Neural cell (in vitro differentiated cells): ENCODE results near the gene CARD9. TPM values are rescaled to one million over a fixed set of nuclear protein-coding genes. Genes with fewer than 3 reads are reported as not detected.

Experiments used
- H2AFZ ChIP-seq: fragments of 200-600, 300-800 bp; sonication (generic), shearing (Covaris generic); 2 replicates; pipeline ENCODE4 v1.6.0; 2014; ENCODE audit warnings: low read depth, mild to moderate bottlenecking, antibody characterized with exemption, low read length, moderate library complexity
- H3F3A ChIP-seq: fragments of 200-600 bp; shearing (Covaris generic); 2 replicates; pipeline ENCODE4 v1.6.1; 2016; ENCODE audit warnings: mild to moderate bottlenecking, moderate library complexity, mixed read lengths, antibody characterized with exemption, low read length; ENCODE audit not compliant: insufficient read depth, poor library complexity, severe bottlenecking
- H3K27ac ChIP-seq: fragments of 200-600, 300-800 bp; sonication (generic), shearing (Covaris generic); 2 replicates; pipeline ENCODE4 v1.5.1; 2014; ENCODE audit warnings: mild to moderate bottlenecking, low read length, moderate library complexity
- H3K27me3 ChIP-seq: fragments of 300-800, 200-600 bp; sonication (generic), shearing (Covaris generic); 2 replicates; pipeline ENCODE4 v1.6.0; 2014; ENCODE audit warnings: mild to moderate bottlenecking, low read depth, low read length, moderate library complexity; ENCODE audit not compliant: insufficient read depth
- H3K36me3 ChIP-seq: fragments of 300-800, 200-600 bp; sonication (generic), shearing (Covaris generic); 2 replicates; pipeline ENCODE4 v1.5.1; 2014; ENCODE audit warnings: mild to moderate bottlenecking, antibody characterized with exemption, low read length, moderate library complexity; ENCODE audit not compliant: insufficient read depth
- H3K4me2 ChIP-seq: fragments of 300-800, 200-600 bp; sonication (generic), shearing (Covaris generic); 2 replicates; pipeline ENCODE4 v1.6.0; 2014; ENCODE audit warnings: mild to moderate bottlenecking, low read length
- H3K4me3 ChIP-seq: fragments of 300-800, 200-600 bp; sonication (generic), shearing (Covaris generic); 2 replicates; pipeline ENCODE4 v1.5.1; 2014; ENCODE audit warnings: mild to moderate bottlenecking, low read length, moderate library complexity
- H3K79me2 ChIP-seq: fragments of 200-600 bp; shearing (Covaris generic); replicated peaks from 2 replicates; pipeline ENCODE4 v1.6.0; 2014; ENCODE audit warnings: mild to moderate bottlenecking, low read length, moderate library complexity; ENCODE audit not compliant: insufficient read depth
- H3K9ac ChIP-seq: fragments of 300-800, 200-600 bp; sonication (generic), shearing (Covaris generic); 2 replicates; pipeline ENCODE4 v1.6.1; 2016; ENCODE audit warnings: mild to moderate bottlenecking, low read length, mixed read lengths
- H3K9me2 ChIP-seq: fragments of 200-600 bp; shearing (Covaris generic); 2 replicates; pipeline ENCODE4 v1.6.1; 2016; ENCODE audit warnings: mild to moderate bottlenecking, low read length, mixed read lengths; ENCODE audit not compliant: insufficient read depth
- H3K9me3 ChIP-seq: fragments of 200-600, 300-800 bp; sonication (generic), shearing (Covaris generic); 2 replicates; pipeline ENCODE4 v1.6.1; 2016; ENCODE audit warnings: mild to moderate bottlenecking, mixed run types, low read length, moderate library complexity, mixed read lengths
- H4K20me1 ChIP-seq: fragments of 200-600 bp; shearing (Covaris generic); 2 replicates; pipeline ENCODE4 v1.6.1; 2016; ENCODE audit warnings: mild to moderate bottlenecking, mixed run types; ENCODE audit not compliant: insufficient read depth
- EP300 ChIP-seq: fragments of 450-650 bp; conservative IDR thresholded peaks from 2 replicates; pipeline ENCODE4 v1.6.1; 2014; ENCODE audit warnings: antibody characterized with exemption, mild to moderate bottlenecking, moderate library complexity; ENCODE audit not compliant: poor library complexity, severe bottlenecking
- EZH2 ChIP-seq: fragments of 200-600, 300-800 bp; shearing (Covaris generic), sonication (generic); IDR thresholded peaks from 2 replicates; pipeline ENCODE4 v1.6.1; 2014; ENCODE audit warnings: antibody characterized with exemption, low read length, borderline replicate concordance, mild to moderate bottlenecking; ENCODE audit not compliant: insufficient read depth, poor library complexity, severe bottlenecking
- MXI1 ChIP-seq: fragments of 450-650 bp; conservative IDR thresholded peaks from 2 replicates; pipeline ENCODE4 v1.6.1; 2014; ENCODE audit warnings: antibody characterized with exemption, mild to moderate bottlenecking; ENCODE audit not compliant: poor library complexity, severe bottlenecking
- POLR2AphosphoS5 ChIP-seq: IDR thresholded peaks from 2 replicates; pipeline ENCODE4 v1.6.1; 2012
- RAD21 ChIP-seq: fragments of 450-650 bp; conservative IDR thresholded peaks from 2 replicates; pipeline ENCODE4 v1.6.1; 2014; ENCODE audit warnings: antibody characterized with exemption, mild to moderate bottlenecking, moderate library complexity
- REST ChIP-seq: IDR thresholded peaks from 2 replicates; pipeline ENCODE4 v1.6.1; 2012; ENCODE audit warnings: borderline replicate concordance
- SMC3 ChIP-seq: fragments of 450-650 bp; conservative IDR thresholded peaks from 2 replicates; pipeline ENCODE4 v1.6.1; 2014; ENCODE audit warnings: antibody characterized with exemption, mild to moderate bottlenecking, moderate library complexity; ENCODE audit not compliant: poor library complexity
- TAF1 ChIP-seq: IDR thresholded peaks from 2 replicates; pipeline ENCODE4 v1.6.1; 2012; ENCODE audit warnings: low read depth
- polyA plus RNA-seq: library from polyadenylated mRNA; depleted of rRNA; stranded (reverse); fragments of >200 nt; gene quantifications from 2 replicates; pipeline ENCODE4 v1.2.3, GENCODE V29; 2014
- TF ChIP-seq, protein P1 (sequence below): fragments of 450-650 bp; IDR thresholded peaks from 2 replicates; pipeline ENCODE4 v1.5.1; 2014; ENCODE audit warnings: antibody characterized with exemption, mild to moderate bottlenecking, moderate library complexity; ENCODE audit not compliant: poor library complexity, severe bottlenecking

Gene CARD9
- polyA plus RNA-seq, 1 donor from 2014 or later, result 0.77 TPM

DNA sequence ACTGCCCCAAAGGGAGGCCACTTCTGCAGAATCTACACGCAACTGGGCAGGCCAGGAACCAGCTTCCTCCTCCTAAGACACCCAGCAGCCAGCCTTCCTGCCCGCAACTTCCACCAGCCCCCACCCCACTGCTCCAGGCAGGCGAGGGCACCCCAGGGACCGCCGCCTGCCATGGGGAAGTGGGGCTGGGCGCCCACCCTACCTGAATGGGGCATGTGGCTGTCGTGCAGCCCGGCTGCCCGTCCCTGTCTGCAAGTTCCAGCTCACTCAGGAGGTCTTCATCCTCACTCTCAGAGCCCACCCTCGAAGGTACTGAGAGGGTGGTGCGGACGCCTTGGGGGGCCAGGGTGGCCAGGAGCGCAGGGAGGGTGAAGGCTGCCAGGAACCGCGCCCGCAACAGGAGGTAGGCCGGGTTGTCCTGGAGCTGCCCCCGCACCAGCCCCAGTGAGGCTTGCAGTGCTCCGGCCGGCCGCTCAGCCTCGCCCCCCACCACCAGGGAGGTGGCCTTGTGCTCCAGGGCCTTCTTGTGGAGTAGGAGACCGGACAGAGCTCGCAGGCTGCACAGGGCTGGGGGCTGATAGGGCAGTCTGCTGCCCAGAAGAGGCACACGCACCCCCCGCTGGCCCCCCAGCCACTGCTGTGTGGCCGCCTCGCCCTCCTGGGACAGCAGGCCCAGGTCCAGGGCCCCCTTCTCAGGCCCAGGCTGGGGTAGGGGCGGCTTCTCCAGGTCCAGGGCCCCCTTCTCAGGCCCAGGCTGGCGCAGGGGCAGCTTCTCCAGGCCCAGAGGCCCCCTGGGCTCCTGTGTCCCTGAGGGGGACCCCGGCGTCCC lies 4.1 kb upstream of the CARD9 start:
- no peaks in the 10 kb centered on the region for H3F3A ChIP-seq
- H2AFZ ChIP-seq, result no peak overlapping the region
- H3K27ac ChIP-seq, result no peak overlapping the region
- TF ChIP-seq REST, result no peak
- TF ChIP-seq, protein P1, sequence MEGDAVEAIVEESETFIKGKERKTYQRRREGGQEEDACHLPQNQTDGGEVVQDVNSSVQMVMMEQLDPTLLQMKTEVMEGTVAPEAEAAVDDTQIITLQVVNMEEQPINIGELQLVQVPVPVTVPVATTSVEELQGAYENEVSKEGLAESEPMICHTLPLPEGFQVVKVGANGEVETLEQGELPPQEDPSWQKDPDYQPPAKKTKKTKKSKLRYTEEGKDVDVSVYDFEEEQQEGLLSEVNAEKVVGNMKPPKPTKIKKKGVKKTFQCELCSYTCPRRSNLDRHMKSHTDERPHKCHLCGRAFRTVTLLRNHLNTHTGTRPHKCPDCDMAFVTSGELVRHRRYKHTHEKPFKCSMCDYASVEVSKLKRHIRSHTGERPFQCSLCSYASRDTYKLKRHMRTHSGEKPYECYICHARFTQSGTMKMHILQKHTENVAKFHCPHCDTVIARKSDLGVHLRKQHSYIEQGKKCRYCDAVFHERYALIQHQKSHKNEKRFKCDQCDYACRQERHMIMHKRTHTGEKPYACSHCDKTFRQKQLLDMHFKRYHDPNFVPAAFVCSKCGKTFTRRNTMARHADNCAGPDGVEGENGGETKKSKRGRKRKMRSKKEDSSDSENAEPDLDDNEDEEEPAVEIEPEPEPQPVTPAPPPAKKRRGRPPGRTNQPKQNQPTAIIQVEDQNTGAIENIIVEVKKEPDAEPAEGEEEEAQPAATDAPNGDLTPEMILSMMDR, result no peak
- no peak for TF ChIP-seq SMC3
- TF ChIP-seq RAD21, result no peak
- TF ChIP-seq MXI1, result no peak
- TF ChIP-seq EZH2, result no peak
- no peak for TF ChIP-seq TAF1
- no peak for TF ChIP-seq EP300
- no peak for TF ChIP-seq POLR2AphosphoS5
- no peaks in the 10 kb centered on the region for H3K36me3 ChIP-seq
- H3K79me2 ChIP-seq, result no peaks in the 10 kb centered on the region
- no peaks in the 10 kb centered on the region for H3K27me3 ChIP-seq
- H3K9ac ChIP-seq, result no peak overlapping the region
- no peak overlapping the region for H3K4me3 ChIP-seq
- no peaks in the 10 kb centered on the region for H4K20me1 ChIP-seq
- no peaks in the 10 kb centered on the region for H3K9me2 ChIP-seq
- no peak overlapping the region for H3K4me2 ChIP-seq
- no peaks in the 10 kb centered on the region for H3K9me3 ChIP-seq

DNA sequence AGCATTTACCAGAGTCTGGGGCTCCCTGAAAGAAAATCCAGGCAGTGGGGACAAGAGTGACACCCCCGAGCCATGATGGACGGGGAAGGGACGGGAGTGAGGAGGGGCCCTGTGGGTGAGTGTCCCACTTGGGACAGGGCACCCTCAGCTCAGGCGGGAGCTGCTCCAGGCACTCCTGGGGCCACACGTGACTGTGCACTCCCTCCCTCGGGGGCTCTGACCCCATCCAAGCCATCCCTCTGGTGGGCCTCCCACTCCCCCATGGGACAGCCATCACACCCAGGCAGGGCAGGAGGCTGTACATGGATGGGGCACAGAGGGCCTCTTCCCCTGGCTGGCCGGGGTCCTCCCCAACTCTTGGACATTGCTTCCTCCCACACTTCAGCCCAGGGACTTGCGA lies 3.0 kb upstream of the CARD9 start:
- Histone ChIP-seq H3K27me3 (no peaks in the 10 kb centered on the region), H3K4me2 (no peak overlapping the region), H4K20me1 (no peaks in the 10 kb centered on the region), H3K9me3 (no peaks in the 10 kb centered on the region), H3K27ac (no peak overlapping the region), H3K4me3 (no peak overlapping the region), H2AFZ (no peak overlapping the region), H3K9ac (no peak overlapping the region), H3K79me2 (no peaks in the 10 kb centered on the region), H3K36me3 (no peaks in the 10 kb centered on the region), H3F3A (no peaks in the 10 kb centered on the region), H3K9me2 (no peaks in the 10 kb centered on the region)
- TF ChIP-seq EP300 (no peak), SMC3 (no peak), EZH2 (no peak), TAF1 (no peak), RAD21 (no peak), MXI1 (no peak), REST (no peak), POLR2AphosphoS5 (no peak)
- TF ChIP-seq, protein P1, result no peak
